Lower leg skin (tissue), 4 donors: ENCODE measurements around the gene A2M. TPM values are rescaled to one million over a fixed set of nuclear protein-coding genes. Genes with fewer than 3 reads are reported as not detected.

Experiments used
- DNase-seq, 2 donors: peaks; one replicate each; pipeline ENCODE4 v3.0.0-alpha.2; 2019; ENCODE audit warnings: low spot score in 2 of 2
- H3K4me3 ChIP-seq: fragments of 200-600 bp; sonication (generic); 2 replicates; pipeline ENCODE4 v1.5.1; 2017; ENCODE audit warnings: mild to moderate bottlenecking, low read depth; ENCODE audit not compliant: poor library complexity, severe bottlenecking
- CTCF ChIP-seq, 3 donors: fragments of 450-650 bp; IDR thresholded peaks; one replicate each; pipeline ENCODE4 v1.5.1; 2016; ENCODE audit warnings: antibody characterized with exemption in 3 of 3, mild to moderate bottlenecking in 3 of 3, moderate library complexity in 2 of 3
- POLR2A ChIP-seq, 2 donors: fragments of 450-650 bp; IDR thresholded peaks; one replicate each; pipeline ENCODE4 v1.6.1; 2016 to 2017; ENCODE audit warnings: antibody characterized with exemption in 2 of 2, mild to moderate bottlenecking in 1 of 2, moderate library complexity in 1 of 2
- WGBS, 2 donors: methylation state at CpG; one replicate each; pipeline ENCODE4 v1.1.5; 2018; 5-methylcytosine and 5-hydroxymethylcytosine counted together
- intact Hi-C: fragments of 100-400 bp; cut with DNase I; formaldehyde crosslinking; loops from one replicate; pipeline ENCODE4 v1.15.0; 2023; ENCODE audit warnings: low total_unique reads
- total RNA-seq, 4 donors: library from RNA; depleted of rRNA; stranded (reverse); fragments of >200 nt; gene quantifications; one replicate each; pipeline ENCODE4 v1.1.0, GENCODE V29; 2016

A2M gene
- total RNA-seq, 4 donors from 2014 or later: 32.9 to 123 (median 49.6) TPM

GRCh38 chr12:9084417-9084816, 31.3 kb downstream of the A2M start:
- intact Hi-C loops: no loop called here
- no peak for DNase-seq
- H3K4me3 ChIP-seq: no peak overlapping the region
- no peak for TF ChIP-seq POLR2A (IDR thresholded peaks at IDR 0.05)
- no peak for TF ChIP-seq CTCF (IDR thresholded peaks at IDR 0.05)
- WGBS, 2 donors: 63 to 67% methylated on average over 2 of the region's 2 CpGs

GRCh38 chr12:9083793-9084192, 31.9 kb downstream of the A2M start:
- no peak overlapping the region for H3K4me3 ChIP-seq
- TF ChIP-seq CTCF (IDR thresholded peaks at IDR 0.05) (no peak), POLR2A (IDR thresholded peaks at IDR 0.05) (no peak)
- intact Hi-C loops: no loop called here
- WGBS, 2 donors: 82 to 96% methylated on average over 2 of the region's 2 CpGs
- no peak for DNase-seq

- no peak for TF ChIP-seq POLR2A (IDR thresholded peaks at IDR 0.05)
- no peak for TF ChIP-seq CTCF (IDR thresholded peaks at IDR 0.05)
- no peak for DNase-seq
- intact Hi-C loops: no loop called here
- WGBS, 2 donors: 87 to 92% methylated on average over 3 of the region's 3 CpGs
- H3K4me3 ChIP-seq: no peak overlapping the region
Observed at GRCh38 chr12:9081667-9082427, 33.9 kb downstream of the A2M start.

GRCh38 chr12:9079883-9080675, 35.6 kb downstream of the A2M start:
- H3K4me3 ChIP-seq: no peak overlapping the region
- TF ChIP-seq CTCF (IDR thresholded peaks at IDR 0.05) (no peak), POLR2A (IDR thresholded peaks at IDR 0.05) (no peak)
- DNase-seq: no peak
- WGBS, 2 donors: 93 to 95% methylated on average over 5 of the region's 5 CpGs
- intact Hi-C loops: no loop called here

GRCh38 chr12:9079082-9079481, 36.6 kb downstream of the A2M start:
- no peak for DNase-seq
- no peak for TF ChIP-seq POLR2A (IDR thresholded peaks at IDR 0.05)
- no peak for TF ChIP-seq CTCF (IDR thresholded peaks at IDR 0.05)
- intact Hi-C loops: no loop called here
- no peak overlapping the region for H3K4me3 ChIP-seq
- 88 to 92% methylated on average over 3 of the region's 3 CpGs for WGBS, 2 donors
